ENCODE results near the gene LBR.
"Not testable (repeated sequence)": the region's sequence is repeated elsewhere in the genome, so short reads cannot be mapped to it uniquely, and the experiment has no call there.

The LBR gene

GRCh38 chr1:225418059-225418458 lies 9.8 kb downstream of the LBR start:
- DNase-seq: no peak

- no peak for DNase-seq
Observed at GRCh38 chr1:225415967-225416745, 11.7 kb downstream of the LBR start.

- no peak for DNase-seq
Observed at GRCh38 chr1:225415307-225415706, 12.5 kb downstream of the LBR start.

- no peak for DNase-seq
Observed at GRCh38 chr1:225413708-225414375, 14.0 kb downstream of the LBR start.

- DNase-seq: no peak
Observed at GRCh38 chr1:225412803-225413351, 15.0 kb downstream of the LBR start.

GRCh38 chr1:225412321-225412720 lies 15.5 kb downstream of the LBR start:
- DNase-seq: no peak

GRCh38 chr1:225410036-225410435 lies 17.8 kb downstream of the LBR start:
- DNase-seq: no peak

- no peak for DNase-seq
Observed at GRCh38 chr1:225409051-225409450, 18.8 kb downstream of the LBR start.

GRCh38 chr1:225408249-225408648 lies 19.6 kb downstream of the LBR start:
- no peak for DNase-seq

GRCh38 chr1:225407755-225408154 lies 20.1 kb downstream of the LBR start:
- DNase-seq: no peak

GRCh38 chr1:225406976-225407725 lies 20.7 kb downstream of the LBR start:
- DNase-seq: no peak

- no peak for DNase-seq
Observed at GRCh38 chr1:225400968-225401367, 26.9 kb downstream of the LBR start.

- no peak for DNase-seq
Observed at GRCh38 chr1:225396357-225396756, 31.5 kb downstream of the LBR start.

GRCh38 chr1:225389843-225390242 lies 38.0 kb downstream of the LBR start:
- DNase-seq: no peak

- no peak for DNase-seq
Observed at GRCh38 chr1:225388372-225388771, 39.5 kb downstream of the LBR start.

- DNase-seq: not testable (repeated sequence)
Observed at GRCh38 chr1:225386860-225387259, 41.0 kb downstream of the LBR start.

- DNase-seq: no peak
Observed at GRCh38 chr1:225380691-225381090, 47.1 kb downstream of the LBR start.

- DNase-seq: peak in 1 of 2 experiments; percentile 30
Observed at GRCh38 chr1:225378880-225379279, 49.0 kb downstream of the LBR start.

GRCh38 chr1:225374996-225375395 lies 52.8 kb downstream of the LBR start:
- no peak for DNase-seq

- DNase-seq: no peak
Observed at GRCh38 chr1:225373155-225373554, 54.7 kb downstream of the LBR start.

GRCh38 chr1:225371366-225372010 lies 56.4 kb downstream of the LBR start:
- no peak for DNase-seq

GRCh38 chr1:225368036-225368552 lies 59.7 kb downstream of the LBR start:
- no peak for DNase-seq

GRCh38 chr1:225366552-225366951 lies 61.3 kb downstream of the LBR start:
- no peak for DNase-seq

Data from NCI-H526 (cell line).